Activated gamma-delta T cell treated with Interleukin-2 at 50 U/mL for 16 hours (primary cell): ENCODE measurements around the gene THSD4.

Source experiments
- DNase-seq: peaks from one replicate; pipeline ENCODE4 v3.0.0-alpha.2; 2020

THSD4 gene

DNA sequence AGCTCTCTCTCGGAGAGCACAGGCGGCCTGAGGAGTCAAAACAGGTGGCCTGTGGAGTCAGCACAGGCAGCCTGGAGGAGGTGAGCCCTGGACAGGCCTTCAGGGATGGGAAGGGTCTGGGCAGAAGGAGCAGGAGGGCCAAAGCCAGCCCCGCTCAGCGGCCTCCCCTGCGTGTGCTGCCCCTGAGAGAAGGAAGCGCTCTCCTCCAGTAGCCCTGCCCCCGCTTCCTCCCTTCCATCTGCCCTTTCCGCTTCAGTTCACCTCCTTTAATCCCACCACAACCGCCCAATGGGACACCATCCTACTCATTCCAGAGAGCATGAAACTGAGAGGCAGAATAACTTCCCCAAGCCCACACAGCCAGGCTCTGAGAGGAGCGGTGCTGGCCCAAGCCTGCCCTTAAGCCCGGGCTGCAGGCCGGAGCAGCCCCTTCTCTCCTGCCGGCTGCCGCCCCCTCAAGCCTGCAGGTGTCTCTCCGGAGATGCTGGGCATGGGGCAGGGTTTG lies 691.9 kb downstream of the THSD4 start:
- no peak for DNase-seq

DNA sequence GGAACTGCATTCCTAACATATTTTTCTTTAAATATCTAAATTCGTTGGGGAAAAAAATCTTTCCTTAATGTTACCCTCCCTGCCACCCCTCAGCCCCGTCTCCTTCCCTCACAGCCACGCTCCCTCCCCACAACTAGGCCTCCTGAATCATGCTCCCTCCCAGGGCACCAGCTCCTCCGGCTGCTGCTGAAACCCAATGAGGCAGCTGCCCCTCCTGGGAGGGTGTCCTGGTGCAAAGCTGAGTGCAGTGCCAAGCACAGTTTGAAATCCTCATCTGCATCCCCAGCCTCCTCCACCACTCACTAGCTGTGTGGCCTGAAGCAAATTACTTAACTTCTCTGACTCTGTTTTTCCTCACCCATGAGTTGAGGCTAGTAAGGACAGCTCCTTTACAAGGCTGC lies 692.4 kb downstream of the THSD4 start:
- no peak for DNase-seq

DNA sequence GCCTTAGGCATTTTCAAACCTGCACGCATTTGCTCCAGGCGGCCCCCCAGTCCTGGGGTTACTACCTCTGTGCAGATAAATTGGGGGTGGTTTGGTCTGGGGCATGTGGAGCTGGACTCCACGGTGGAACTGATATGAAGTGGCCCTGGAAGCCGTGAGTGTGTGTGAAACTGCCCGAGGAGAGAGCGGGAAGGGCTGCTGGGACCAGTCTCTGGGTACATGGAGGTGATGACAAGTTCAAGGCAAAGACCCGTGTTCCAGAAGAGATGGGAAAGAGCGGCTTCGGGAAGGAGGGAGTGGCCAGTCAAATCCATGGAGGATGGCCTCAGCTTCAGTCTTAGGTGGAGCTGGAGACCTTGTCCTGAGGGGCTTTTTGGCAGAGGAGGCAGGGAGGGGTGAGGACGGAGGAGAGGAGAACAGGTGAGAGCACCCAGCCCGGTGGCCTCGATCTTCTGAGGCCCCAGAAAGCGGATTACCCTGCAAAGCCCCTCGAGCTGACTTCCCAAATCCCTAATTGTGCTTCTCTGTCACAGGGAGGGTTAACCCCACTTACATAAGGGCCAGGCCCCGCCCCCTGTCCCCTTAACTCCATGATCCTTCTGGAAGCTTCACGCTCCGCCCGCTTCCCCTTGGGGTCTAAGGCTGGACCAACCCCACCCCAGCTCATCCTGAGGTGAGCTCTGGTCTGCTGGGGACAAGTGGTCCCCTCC lies 693.2 kb downstream of the THSD4 start:
- no peak for DNase-seq

DNA sequence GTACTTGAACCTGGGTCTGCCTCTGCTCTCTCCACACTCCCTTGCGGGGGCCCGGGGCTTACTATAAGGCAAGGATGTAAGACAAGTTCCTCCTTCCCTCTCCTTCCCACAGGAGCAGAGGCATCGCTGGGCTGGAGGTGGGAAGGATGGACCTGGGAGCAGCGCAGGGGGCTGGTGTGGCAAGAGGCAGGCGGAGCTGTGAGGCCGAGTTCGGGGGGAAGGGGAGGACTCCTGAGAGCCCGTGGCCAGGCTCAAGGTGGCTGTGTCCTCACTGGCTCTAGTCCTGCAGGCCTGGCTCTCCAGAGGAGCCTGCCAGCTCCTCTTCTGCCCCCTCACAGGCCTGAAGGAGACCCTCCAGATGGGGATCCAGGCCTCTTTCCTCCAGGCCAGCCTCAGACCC lies 694.1 kb downstream of the THSD4 start:
- DNase-seq = no peak

DNA sequence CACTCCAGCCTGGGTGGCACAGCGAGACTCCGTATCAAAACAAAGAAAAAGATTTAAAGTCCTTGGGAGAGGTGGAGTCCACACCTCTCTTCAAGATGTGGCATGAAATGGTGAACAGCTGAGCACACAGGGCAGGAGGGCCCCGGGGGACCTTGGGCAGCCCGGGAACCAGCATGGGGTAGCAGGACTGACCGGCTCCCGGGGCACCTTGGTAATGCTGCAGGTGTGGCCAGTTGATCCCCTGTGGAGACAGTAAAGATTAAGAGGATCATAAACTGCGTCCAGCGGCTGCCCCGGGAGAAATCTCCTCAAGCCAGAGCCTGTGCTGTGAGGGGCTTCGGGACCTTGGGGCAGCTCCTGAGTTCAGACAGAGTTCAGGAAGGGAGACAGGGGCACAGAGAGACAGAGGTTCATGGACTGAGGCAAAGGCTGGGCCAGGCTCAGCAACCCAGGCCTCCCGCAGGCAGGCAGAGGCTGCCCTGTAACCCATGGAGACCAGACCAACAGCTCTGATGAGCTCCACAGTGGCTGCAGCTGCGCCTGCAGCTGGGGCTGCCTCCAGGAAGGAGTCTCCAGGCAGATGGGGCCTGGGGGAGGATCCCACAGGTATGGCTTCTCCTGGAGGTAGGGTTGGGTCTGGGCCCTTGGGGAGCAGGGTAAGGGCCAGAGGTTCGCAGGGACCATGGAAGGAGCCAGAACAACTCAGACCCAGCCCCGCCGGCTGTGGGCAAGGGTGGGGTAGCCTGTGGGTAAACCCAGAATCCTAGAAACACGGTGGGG lies 695.2 kb downstream of the THSD4 start, which contains the start of gene NR2E3:
Gene NR2E3 (plus strand): TSS at position 299 of the 780 bp plus-strand sequence. CDS start 190 bp downstream, at position 489.
- no peak for DNase-seq

DNA sequence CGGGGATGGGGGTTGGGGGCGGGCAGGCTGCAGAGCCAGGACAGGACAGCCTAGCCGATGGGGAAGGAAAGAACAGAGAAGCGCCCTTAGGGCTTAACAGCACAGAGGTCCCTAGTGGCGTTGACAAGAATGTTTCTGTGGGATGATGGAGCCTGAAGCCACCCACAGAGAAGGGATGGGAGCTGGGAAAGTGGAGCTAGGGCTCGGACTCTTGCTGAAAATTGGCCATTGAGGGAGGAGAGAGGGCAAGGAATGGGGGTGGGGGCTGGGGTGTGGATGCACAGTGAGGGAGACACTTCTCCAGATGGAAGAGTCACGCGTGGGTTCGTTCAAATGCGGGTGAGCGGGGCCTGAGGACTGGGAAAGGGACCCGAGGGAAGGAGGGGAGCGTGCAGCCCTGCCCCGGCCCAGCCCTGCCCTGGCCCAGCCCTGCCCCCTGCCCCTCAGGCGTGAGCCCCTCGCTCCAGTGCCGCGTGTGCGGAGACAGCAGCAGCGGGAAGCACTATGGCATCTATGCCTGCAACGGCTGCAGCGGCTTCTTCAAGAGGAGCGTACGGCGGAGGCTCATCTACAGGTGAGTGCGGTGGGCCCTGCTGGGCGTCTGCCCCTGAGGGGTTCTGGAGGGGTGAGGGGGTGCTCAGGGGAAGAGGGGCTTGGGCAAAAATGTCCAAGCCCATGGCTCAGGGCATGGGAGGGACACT lies 695.9 kb downstream of the THSD4 start:
- DNase-seq = no peak

DNA sequence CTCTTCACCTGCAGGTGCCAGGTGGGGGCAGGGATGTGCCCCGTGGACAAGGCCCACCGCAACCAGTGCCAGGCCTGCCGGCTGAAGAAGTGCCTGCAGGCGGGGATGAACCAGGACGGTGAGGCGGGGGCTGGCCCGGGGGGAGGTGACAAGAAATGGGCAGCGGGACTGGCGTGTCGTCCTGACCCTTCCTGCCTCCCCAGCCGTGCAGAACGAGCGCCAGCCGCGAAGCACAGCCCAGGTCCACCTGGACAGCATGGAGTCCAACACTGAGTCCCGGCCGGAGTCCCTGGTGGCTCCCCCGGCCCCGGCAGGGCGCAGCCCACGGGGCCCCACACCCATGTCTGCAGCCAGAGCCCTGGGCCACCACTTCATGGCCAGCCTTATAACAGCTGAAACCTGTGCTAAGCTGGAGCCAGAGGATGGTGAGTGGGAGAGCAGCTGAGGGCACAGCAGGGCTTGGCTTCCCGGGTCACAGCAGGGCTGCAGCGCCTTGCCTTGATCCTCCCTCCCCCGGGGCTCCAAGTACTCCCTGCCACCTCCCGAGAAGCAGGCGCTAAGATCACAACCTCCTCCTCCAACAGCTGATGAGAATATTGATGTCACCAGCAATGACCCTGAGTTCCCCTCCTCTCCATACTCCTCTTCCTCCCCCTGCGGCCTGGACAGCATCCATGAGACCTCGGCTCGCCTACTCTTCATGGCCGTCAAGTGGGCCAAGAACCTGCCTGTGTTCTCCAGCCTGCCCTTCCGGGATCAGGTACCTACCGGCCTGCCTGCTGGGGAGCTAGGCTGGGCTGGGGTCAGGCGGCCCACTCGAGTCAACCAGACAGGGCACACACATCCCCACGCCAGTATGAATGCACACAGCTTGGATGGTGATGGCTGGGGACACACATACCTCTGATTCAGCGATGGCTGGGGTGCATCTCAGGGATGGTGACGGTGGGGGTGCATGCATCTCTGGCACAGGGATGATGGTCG lies 696.8 kb downstream of the THSD4 start:
- no peak for DNase-seq

DNA sequence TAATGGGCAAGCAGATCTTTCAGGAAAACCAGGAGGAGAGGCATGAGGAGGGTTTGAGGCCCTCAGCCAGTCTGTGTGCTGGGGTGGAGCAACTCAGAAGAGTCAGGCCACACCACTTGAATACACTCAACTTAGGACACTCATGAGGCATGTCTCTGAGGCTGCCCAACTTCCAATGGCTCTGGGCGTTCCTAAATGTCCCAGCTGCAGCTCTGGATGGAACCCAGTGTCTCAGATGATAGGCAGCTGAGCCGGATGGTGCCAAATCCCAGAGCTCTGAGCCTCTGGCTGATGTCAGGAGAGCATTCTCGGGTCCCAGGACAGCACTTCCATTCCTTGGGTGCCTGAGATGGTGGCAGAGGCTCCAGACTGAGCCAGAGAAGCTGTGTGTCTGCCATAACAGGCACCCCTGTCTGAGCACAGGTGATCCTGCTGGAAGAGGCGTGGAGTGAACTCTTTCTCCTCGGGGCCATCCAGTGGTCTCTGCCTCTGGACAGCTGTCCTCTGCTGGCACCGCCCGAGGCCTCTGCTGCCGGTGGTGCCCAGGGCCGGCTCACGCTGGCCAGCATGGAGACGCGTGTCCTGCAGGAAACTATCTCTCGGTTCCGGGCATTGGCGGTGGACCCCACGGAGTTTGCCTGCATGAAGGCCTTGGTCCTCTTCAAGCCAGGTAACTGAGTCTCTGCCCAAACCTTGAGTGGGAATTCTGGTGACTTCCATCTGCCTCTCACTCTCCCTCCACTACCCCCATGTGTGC lies 697.9 kb downstream of the THSD4 start:
- DNase-seq = no peak

DNA sequence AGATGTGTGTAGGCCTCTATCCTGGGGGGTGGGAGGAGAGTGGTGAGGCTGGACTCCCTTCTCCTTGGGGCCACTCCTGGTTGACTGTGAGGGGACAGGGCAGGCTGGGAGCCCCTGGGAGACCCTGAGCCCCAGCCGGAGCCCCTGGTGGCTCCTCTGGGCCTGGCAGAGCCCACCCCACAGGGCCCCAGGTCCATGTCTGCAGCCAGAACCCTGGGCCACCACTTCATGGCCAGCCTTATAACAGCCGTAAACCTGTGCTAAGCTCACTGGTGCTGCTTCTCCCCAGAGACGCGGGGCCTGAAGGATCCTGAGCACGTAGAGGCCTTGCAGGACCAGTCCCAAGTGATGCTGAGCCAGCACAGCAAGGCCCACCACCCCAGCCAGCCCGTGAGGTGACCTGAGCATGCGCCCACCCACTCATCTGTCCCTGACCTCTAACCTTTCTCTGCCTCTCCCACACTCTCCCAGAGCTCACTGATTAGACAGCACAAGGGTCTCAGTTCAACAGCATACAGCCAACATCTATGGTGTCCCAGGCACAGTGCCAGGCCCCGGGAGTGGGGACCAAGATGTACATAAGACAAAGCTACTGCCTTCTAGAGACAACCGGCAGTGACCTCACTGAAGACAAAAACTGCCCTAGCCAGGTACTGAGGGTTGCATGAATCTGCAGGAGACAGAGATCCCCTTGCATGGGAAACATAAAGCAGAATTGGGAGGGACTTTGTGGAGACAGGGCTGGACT lies 698.6 kb downstream of the THSD4 start:
- DNase-seq = no peak

DNA sequence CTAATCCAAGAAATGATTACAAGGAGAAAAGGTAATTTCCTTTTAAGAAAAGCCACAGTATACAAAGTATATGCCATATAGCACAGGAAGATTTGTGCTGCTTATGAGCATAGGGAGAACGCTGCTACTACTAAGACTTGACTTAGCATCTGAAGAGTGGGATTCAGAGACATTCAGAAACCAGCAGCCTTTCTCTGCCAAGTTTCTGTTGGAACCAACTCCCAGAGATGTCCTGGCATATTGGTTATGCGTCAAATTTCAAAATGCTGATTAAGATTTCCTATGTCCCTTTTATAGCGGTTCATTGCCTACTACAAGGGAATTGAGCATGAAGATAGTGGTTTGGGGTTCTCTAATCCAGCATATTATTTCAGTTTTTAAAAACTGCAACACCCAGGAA lies 700.0 kb downstream of the THSD4 start:
- DNase-seq = no peak

DNA sequence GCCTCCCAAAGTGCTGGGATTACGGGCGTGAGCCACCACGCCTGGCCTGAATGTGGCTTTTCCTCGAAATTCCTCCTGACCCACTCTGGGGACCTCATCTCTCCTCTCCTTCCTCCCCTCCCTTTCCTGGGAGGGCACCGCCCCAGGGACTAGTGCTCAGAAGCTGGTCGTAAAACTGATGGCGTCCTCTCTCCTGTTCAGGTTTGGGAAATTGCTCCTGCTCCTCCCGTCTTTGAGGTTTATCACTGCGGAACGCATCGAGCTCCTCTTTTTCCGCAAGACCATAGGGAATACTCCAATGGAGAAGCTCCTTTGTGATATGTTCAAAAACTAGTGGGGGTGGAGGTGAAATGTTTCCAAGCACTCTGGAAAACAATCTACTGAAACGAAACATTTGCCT lies 702.1 kb downstream of the THSD4 start:
- DNase-seq = no peak

DNA sequence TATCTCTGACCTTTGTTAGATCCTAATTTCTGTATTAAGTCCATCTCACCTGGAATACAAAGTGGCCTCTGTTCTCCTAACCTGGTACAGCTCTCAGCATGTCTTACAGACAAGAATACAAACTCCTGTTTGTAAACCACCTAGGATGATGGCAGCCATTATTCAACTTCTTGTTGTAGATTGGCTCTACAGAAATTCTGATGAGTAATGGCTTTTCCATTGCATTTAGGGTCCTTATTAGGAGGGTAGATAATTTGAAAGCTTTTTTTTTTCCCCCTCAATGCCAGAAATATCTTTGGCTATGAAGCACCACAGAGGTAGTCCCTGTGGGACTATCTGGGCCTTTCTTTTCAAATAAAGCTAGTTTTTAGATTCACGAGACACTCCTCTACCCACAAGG lies 704.9 kb downstream of the THSD4 start:
- DNase-seq = no peak

DNA sequence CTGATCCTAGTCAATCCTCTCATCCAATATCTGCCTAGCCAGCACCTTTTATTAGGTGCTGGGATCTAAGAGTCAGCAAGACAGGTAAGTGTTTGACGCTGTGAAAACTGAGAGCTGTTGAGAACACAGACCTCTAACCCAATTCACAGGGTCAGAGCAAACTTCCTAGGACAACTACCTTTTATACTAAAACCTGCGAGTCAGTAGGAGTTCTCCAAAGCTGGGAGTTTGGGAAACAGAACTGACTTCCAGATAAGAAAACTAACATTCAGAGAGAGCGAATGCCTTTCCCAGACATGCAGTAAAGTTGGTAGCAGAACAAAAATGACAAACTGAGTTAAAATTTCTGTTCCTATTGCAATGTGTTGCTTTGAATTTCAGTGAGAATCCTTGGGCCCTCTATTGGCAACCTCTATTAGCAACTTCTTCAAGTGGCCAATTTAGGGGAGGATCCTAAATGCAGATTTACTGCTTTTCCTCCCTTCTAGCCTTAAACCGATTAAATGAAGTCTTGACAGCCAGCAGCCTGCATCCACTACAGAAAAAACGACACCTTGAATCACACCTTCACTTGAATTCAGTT lies 706.4 kb downstream of the THSD4 start:
- no peak for DNase-seq

DNA sequence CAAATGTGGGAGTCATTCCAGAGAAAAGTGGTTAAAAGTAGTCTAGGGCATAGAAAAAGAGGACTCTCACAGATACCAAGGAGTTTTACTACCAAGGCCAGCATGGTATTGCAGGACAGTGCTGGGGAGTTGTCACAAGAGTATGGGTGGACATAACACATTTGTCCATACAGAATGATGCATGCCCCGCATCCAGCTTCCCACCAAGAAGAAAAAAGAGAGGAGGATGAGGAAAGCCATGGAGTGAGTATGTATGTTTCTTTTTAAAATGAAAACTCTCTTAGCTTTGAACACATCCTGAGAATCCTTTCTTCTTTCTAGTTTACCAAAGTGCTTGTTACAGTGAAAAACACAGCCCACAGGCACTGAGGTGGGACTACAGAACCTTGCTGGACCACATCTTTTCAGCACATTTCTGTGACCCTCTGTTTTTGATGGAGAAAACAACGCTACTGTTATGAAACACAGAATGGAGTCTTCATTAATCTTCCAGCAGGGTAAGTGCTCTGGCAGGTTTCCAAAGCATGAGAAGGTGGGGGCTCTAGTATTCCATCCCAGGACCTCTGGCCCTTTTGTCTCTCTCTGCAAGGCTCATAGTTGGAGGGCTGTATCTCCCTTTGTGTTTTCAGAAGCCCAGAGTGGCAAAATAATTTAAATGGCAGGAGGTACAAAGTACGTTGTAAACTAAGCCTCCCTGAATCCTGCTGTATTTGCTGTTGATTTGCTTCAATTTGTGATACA lies 707.8 kb downstream of the THSD4 start:
- DNase-seq = no peak

DNA sequence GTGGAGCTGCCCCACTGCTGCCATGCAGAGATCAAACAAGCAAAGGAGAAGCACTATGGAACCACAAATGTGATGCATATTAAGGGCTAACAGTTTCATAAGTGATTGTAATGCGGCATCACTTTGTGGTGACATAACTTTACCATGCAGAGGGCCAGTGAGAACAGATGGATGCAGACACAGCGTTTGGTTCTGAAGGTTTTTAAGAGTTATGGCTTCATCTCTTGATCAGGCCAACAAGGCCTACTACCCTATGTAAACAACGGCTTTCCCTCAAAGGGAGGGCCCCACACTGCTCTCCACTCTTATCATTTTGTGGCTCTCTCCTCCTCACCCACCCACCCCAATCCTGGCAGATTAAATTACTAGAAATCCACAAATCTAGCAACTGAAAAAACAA lies 708.5 kb downstream of the THSD4 start:
- no peak for DNase-seq

DNA sequence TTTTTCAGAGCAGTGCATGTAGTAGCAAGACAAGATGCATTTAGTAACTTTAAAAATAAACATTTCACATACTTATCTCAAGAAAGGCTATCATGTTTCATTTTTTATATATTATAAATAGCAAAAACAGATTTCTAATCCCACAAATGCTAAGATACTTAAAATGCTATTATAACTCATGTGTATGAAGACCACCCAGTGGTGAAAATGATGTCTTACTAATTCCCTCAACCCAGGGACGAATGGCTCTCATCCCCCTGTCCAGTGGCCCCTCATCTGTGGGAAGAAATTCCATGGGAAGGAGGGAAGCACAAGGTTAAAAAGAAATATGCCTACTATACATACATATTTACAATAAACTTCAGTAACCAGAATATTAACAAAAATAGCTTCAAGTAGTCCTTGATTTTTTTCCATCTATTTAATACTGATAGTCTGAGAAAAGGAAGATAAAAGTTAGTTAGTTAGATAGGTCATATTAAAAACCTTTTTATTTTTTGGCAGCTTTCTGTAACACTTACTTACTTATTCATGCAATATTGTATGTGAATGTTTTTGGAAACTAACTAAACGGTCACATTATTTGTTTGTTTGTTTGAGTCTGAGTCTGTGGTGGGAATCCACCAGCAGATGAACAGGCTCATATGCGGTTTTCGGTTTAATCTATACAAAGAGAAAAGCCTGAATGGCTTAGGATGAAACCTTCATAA lies 709.9 kb downstream of the THSD4 start:
- DNase-seq = no peak

DNA sequence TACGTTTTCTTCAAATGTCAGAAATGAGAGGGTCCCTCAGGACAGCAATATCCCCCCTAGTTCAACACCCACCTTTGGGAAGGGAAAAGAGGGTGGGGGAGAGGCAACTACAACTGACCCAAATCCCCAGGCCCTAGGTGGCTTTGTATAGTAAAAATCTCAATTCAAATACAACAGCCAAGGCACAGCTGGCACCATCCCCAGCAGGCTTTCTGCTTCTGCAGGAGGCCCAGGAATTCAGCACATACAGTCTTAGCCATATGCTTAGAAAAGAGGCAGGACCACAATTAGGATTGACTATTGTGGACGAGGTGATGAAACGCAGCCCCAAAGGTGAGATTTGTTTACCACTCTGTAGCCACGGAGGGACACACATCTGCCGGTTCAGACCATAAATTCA lies 710.9 kb downstream of the THSD4 start:
- DNase-seq = no peak

DNA sequence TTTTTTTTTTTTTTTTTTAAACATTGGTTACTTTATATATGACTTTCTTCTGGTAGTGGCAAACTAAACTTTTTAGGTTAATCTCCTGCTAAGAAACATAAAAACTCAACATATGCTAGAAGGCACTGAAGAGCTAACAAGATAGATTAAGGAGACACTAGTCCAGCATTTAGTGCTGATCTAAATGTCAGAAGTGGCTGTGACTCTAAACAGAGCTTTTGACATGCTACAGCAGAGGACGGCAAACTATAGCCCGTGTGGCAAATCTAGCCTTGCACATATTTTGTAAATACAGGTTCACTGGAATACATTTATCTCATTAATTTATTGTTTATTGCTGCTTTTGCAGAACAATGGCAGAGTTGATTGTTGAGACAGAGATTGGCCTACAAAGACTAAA lies 715.7 kb downstream of the THSD4 start:
- DNase-seq = no peak
